Middle frontal gyrus (tissue), 1 donor: Measurements from ENCODE around the gene SRA1.

Source experiments
- DNase-seq: peaks from one replicate; pipeline ENCODE4 v3.0.0-alpha.2; 2015; ENCODE audit warnings: low spot score; ENCODE audit errors: extremely low spot score

Gene SRA1

GRCh38 chr5:140570488-140570887 lies 13.2 kb upstream of the SRA1 start:
- DNase-seq = no peak

- no peak for DNase-seq
Observed at GRCh38 chr5:140570058-140570457, 12.8 kb upstream of the SRA1 start.

- DNase-seq = no peak
Observed at GRCh38 chr5:140569197-140569596, 11.9 kb upstream of the SRA1 start.

- DNase-seq = no peak
Observed at GRCh38 chr5:140568443-140569063, 11.3 kb upstream of the SRA1 start.

- DNase-seq = no peak
Observed at GRCh38 chr5:140567871-140568270, 10.6 kb upstream of the SRA1 start.

- no peak for DNase-seq
Observed at GRCh38 chr5:140567136-140567818, 10.0 kb upstream of the SRA1 start.

- DNase-seq = no peak
Observed at GRCh38 chr5:140566665-140567064, 9.4 kb upstream of the SRA1 start.

- no peak for DNase-seq
Observed at GRCh38 chr5:140565780-140566095, 8.5 kb upstream of the SRA1 start.

GRCh38 chr5:140565024-140565779 lies 7.9 kb upstream of the SRA1 start:
- DNase-seq = no peak

- peak; percentile 98 for DNase-seq
Observed at GRCh38 chr5:140564196-140565023, 7.1 kb upstream of the SRA1 start, which contains the start of the genes APBB3 and SLC35A4. TSS of gene APBB3 (minus strand) at chr5:140564598. CDS start at chr5:140564245, 353 bp downstream. TSS of gene SLC35A4 (plus strand) at chr5:140564828. CDS start at chr5:140567170, 2,342 bp downstream.

GRCh38 chr5:140563596-140563995 lies 6.3 kb upstream of the SRA1 start:
- no peak for DNase-seq

GRCh38 chr5:140561753-140562523 lies 4.7 kb upstream of the SRA1 start:
- DNase-seq = no peak

GRCh38 chr5:140560227-140560626 lies 3.0 kb upstream of the SRA1 start:
- DNase-seq = no peak

- no peak for DNase-seq
Observed at GRCh38 chr5:140558542-140558941, 1.3 kb upstream of the SRA1 start.

- no peak for DNase-seq
Observed at GRCh38 chr5:140557965-140558364, 692 bp upstream of the SRA1 start.

- DNase-seq = no peak
Observed at GRCh38 chr5:140556438-140556837, 835 bp downstream of the SRA1 start.

GRCh38 chr5:140555747-140556312 lies 1.4 kb downstream of the SRA1 start:
- DNase-seq = no peak

- no peak for DNase-seq
Observed at GRCh38 chr5:140554454-140554853, 2.8 kb downstream of the SRA1 start.

GRCh38 chr5:140553657-140554056 lies 3.6 kb downstream of the SRA1 start:
- DNase-seq = no peak

- DNase-seq = no peak
Observed at GRCh38 chr5:140551872-140552271, 5.4 kb downstream of the SRA1 start.
